Stimulated activated CD8-positive, alpha-beta memory T cell treated with anti-CD3 and anti-CD28 coated beads, Interleukin-4, amount 100 ng/mL, for 24 hours (primary cell): ENCODE results near the gene FOXO4.

Experiments used
- DNase-seq: peaks from one replicate; pipeline ENCODE4 v3.0.0-alpha.2; 2020; ENCODE audit warnings: low read depth

FOXO4 gene

GRCh38 chrX:71099736-71100135 lies 4.1 kb downstream of the FOXO4 start:
- DNase-seq: no peak

GRCh38 chrX:71100581-71101505 lies 5.2 kb downstream of the FOXO4 start:
- DNase-seq: no peak

DNA sequence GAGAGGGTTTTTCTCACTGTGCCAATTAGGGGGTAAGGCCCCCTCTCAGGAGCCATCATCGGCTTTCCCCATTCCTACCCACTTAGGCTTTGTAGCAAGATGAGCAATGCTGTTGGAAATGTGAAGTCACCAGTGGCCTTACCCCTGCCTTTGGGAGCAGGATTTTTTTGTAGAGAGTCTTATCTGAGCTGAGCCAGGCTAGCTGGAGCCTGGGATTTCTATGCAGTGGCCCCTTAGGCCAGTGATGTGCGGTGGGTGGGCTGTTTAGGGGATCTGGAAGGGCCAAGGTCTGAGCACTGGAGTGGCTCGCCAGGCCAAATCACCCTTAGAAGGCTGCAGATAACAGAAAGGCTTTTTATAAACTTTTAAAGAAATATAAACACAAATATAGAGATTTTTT lies 6.6 kb downstream of the FOXO4 start:
- no peak for DNase-seq

GRCh38 chrX:71103110-71103983 lies 7.7 kb downstream of the FOXO4 start:
- peak; percentile 46 for DNase-seq

- DNase-seq: no peak
These were observed 10.0 kb downstream of the FOXO4 start for GRCh38 chrX:71105628-71106027.

GRCh38 chrX:71106427-71106826 lies 10.8 kb downstream of the FOXO4 start, which contains the start of gene CXorf65:
Gene CXorf65, minus strand, starts transcription at chrX:71106740. Its CDS starts 184 bp downstream, at chrX:71106556.
- no peak for DNase-seq

DNA sequence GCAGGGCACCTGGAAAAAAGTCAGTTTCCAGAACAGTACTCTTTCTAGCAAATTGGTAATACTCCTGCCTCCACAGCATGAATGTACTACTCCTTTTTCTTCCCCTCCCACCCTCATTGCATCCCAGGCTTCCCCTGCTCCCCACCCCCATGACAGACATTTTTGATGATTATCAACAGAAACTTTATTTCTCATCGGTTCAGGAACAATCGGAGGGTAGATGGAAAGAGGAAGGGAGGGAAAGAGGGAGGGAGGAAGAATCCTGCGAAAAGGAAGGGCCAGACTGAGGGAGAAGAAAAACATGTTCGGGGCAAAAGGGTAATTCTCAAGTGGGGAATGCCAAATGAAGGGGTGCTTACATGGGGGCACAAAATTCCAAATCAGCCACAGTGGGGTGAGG lies 11.6 kb downstream of the FOXO4 start:
- no peak for DNase-seq

GRCh38 chrX:71107762-71108360 lies 12.2 kb downstream of the FOXO4 start:
- DNase-seq: peak; percentile 28

- no peak for DNase-seq
These were observed 13.4 kb downstream of the FOXO4 start for GRCh38 chrX:71109051-71109450.

DNA sequence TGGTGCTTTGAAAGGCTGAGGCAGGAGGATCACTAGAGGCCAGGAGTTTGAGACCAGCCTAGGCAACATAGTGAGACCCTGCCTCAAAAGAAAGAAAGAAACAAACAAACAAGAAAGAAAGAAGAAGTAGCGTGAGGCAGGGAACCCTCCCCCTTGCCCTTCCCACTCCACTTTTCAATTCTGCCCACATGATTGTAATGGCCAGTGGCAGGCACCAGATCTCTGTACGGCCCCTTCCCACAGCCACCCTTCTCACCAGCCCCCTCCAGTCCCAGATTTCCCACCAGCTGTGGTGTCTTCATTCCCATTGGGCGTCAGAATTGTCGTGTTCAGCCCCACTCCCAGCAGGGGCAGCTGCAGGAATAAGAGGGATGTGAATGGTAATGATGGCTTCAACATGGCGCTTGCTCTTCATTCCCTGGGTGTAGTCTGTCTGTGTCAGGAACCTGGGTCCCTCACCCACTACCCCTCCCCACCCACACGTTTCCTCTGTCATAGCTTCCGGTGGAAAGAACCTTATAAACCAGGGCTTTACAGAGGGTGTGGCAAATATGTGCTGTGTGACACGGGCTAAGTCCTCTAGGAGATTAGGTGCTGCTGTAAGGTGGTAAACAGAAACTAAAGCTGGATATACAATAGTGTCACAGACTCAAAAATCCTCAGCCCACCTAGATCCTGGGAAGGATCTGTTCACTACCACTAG lies 15.6 kb downstream of the FOXO4 start, which contains the start of gene IL2RG:
TSS of gene IL2RG (minus strand) at position 437 of the 703 bp plus-strand sequence. CDS start at position 399, 38 bp downstream.
- peak; percentile 59 for DNase-seq

DNA sequence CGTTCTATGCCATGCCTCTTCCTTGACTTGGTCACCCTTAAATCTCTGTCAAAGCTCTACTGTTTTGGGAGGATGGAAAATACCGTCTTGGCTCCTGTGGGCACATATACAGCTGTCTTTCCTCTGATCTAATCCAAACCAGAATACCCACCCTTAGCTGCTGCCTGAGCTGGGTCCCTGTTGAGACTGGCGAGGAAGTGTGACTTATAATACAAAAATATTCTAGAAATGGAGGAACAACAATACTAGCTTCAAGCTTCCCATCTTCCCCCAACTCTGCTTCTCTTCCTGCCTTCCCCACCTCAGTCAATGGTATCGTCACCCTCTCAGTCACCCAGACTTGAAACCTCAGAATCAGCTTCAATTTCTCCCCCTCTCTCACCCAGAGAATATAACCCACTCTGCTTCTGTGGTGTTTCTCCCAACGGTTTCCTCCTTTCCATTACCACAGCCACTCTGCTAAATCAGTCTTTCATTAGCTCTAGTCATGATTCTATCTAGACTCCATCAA lies 16.3 kb downstream of the FOXO4 start:
- DNase-seq: no peak

- DNase-seq: no peak
These were observed 21.7 kb downstream of the FOXO4 start for GRCh38 chrX:71117358-71117757.

- DNase-seq: peak; percentile 80
These were observed 22.7 kb downstream of the FOXO4 start, which contains the start of gene MED12 for GRCh38 chrX:71118032-71118984. Gene MED12, plus strand, starts transcription at chrX:71118596. Its CDS starts 159 bp downstream, at chrX:71118755.

- DNase-seq: no peak
These were observed 23.4 kb downstream of the FOXO4 start for GRCh38 chrX:71118985-71119535.

DNA sequence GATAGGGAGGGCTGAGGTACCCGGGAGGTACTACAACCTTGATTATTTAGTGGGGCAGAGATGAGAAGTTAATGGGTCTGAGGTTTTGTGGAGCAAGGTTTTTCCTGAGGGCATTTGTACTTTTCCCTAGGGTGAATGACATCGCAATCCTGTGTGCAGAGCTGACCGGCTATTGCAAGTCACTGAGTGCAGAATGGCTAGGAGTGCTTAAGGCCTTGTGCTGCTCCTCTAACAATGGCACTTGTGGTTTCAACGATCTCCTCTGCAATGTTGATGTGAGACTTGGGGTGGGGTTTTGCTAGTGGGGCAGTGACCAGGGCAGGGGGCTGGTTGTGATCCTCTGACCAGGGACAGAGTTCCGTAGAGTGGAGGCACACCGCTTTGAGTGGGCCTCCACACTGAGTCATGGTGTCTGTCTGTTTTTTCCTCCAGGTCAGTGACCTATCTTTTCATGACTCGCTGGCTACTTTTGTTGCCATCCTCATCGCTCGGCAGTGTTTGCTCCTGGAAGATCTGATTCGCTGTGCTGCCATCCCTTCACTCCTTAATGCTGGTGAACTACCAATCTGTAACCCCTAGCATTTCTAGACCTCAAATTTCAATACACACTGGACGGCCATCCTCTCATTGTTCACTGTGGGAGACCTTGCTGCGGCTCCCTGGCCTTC lies 32.6 kb downstream of the FOXO4 start:
- no peak for DNase-seq

- DNase-seq: peak; percentile 63
These were observed 33.5 kb downstream of the FOXO4 start for GRCh38 chrX:71128915-71129765.

GRCh38 chrX:71131510-71131909 lies 35.9 kb downstream of the FOXO4 start:
- DNase-seq: no peak

GRCh38 chrX:71140440-71140839 lies 44.8 kb downstream of the FOXO4 start:
- DNase-seq: no peak
